Panc1 (cell line): ENCODE measurements around the gene IL18. TPM values are rescaled to one million over a fixed set of nuclear protein-coding genes. Genes with fewer than 3 reads are reported as not detected.
"Not testable (repeated sequence)": the region's sequence is repeated elsewhere in the genome, so short reads cannot be mapped to it uniquely, and the experiment has no call there.

Experiments
- ATAC-seq: fragments of 200-7000 bp; cut with Tn5 transposase; 2 replicates; pipeline ENCODE4 v1.9.1; 2020; ENCODE audit warnings: mild to moderate bottlenecking, moderate library complexity
- BruUV-seq: library from RNA; stranded (reverse); fragments of 400-500 nt; replicated peaks from 2 replicates; lab custom pipeline; 2021; lab: Mats Ljungman, UMichigan
- CTCF ChIA-PET: fragments of 300-600 bp; sonication (Branson Sonifier 250); formaldehyde crosslinking; loops from one replicate; lab custom pipeline; 2022; ENCODE audit warnings: antibody characterized with exemption; lab: Charles Lee
- POLR2A ChIA-PET: fragments of 300-600 bp; sonication (Branson Sonifier 250); formaldehyde crosslinking; loops from one replicate; lab custom pipeline; 2022; ENCODE audit warnings: antibody characterized with exemption; lab: Charles Lee
- DNase-seq: peaks from one replicate; pipeline ENCODE4 v3.0.0-alpha.2; 2010; ENCODE audit warnings: low read depth, low spot score
- H3K27ac ChIP-seq: 2 replicates; pipeline ENCODE4 v1.5.1; 2011; ENCODE audit warnings: mild to moderate bottlenecking, low read length, inconsistent platforms
- H3K27me3 ChIP-seq: fragments of 200-500 bp; sonication (Bioruptor generic); 2 replicates; pipeline ENCODE4 v1.6.0; 2014; ENCODE audit warnings: low read length, inconsistent platforms; ENCODE audit not compliant: control insufficient read depth, insufficient read depth
- H3K36me3 ChIP-seq: fragments of 200-500 bp; sonication (Bioruptor generic); 2 replicates; pipeline ENCODE4 v1.5.1; 2014; ENCODE audit warnings: inconsistent platforms, mild to moderate bottlenecking, low read length, moderate library complexity; ENCODE audit not compliant: control insufficient read depth, insufficient read depth
- H3K4me1 ChIP-seq: 2 replicates; pipeline ENCODE4 v1.5.1; 2011; ENCODE audit warnings: inconsistent platforms, mild to moderate bottlenecking, low read length, moderate library complexity; ENCODE audit not compliant: control insufficient read depth, insufficient read depth
- H3K4me3 ChIP-seq, 2 experiments: 2 replicates each; pipeline ENCODE4 v1.5.1; 2011 to 2012; ENCODE audit warnings: low read depth in 2 of 2, low read length in 2 of 2, mild to moderate bottlenecking in 2 of 2, inconsistent platforms in 1 of 2, moderate library complexity in 1 of 2
- H3K9me3 ChIP-seq: fragments of 200-500 bp; sonication (Bioruptor generic); 2 replicates; pipeline ENCODE4 v1.5.1; 2014; ENCODE audit warnings: low read depth, mild to moderate bottlenecking, inconsistent platforms, low read length, moderate library complexity; ENCODE audit not compliant: control insufficient read depth, insufficient read depth
- POLR2AphosphoS5 ChIP-seq: IDR thresholded peaks from 2 replicates; pipeline ENCODE4 v1.6.1; 2012; ENCODE audit warnings: mild to moderate bottlenecking, low read depth, low read length, moderate library complexity
- REST ChIP-seq, 2 experiments: IDR thresholded peaks; 2 replicates each; pipeline ENCODE4 v1.6.1; 2011 to 2012; ENCODE audit warnings: low read depth in 2 of 2, control low read depth in 1 of 2, low read length in 1 of 2, mild to moderate bottlenecking in 1 of 2, moderate library complexity in 1 of 2; ENCODE audit not compliant: insufficient read depth in 1 of 2
- SIN3A ChIP-seq: IDR thresholded peaks from 2 replicates; pipeline ENCODE4 v1.6.1; 2012; ENCODE audit warnings: low read depth, mild to moderate bottlenecking, low read length, moderate library complexity, borderline replicate concordance; ENCODE audit not compliant: insufficient read depth
- TCF7L2 ChIP-seq: IDR thresholded peaks from 2 replicates; pipeline ENCODE4 v1.6.1; 2011; ENCODE audit warnings: mild to moderate bottlenecking, low read depth, low read length, inconsistent platforms
- in situ Hi-C: cut with HindIII; loops from 2 replicates; pipeline ENCODE4 v1.10.0; 2016; ENCODE audit warnings: low sequenced_read_pairs, low pct_unique_long_range_greater_than_20kb
- intact Hi-C: fragments of 100-400 bp; cut with micrococcal nuclease; formaldehyde crosslinking; loops from one replicate; pipeline ENCODE4 v1.10.0; 2022; ENCODE audit not compliant: unreplicated experiment
- total RNA-seq: library from RNA; stranded (reverse); gene quantifications from one replicate; pipeline ENCODE4 v1.2.1, GENCODE V29; 2021; ENCODE audit not compliant: unreplicated experiment
- TF ChIP-seq, protein P1 (sequence below): fragments of 450-650 bp; IDR thresholded peaks from 2 replicates; pipeline ENCODE4 v1.5.1; 2017; ENCODE audit warnings: mild to moderate bottlenecking

IL18 gene
- total RNA-seq, 1 experiment from 2014 or later = 22.5 TPM

DNA sequence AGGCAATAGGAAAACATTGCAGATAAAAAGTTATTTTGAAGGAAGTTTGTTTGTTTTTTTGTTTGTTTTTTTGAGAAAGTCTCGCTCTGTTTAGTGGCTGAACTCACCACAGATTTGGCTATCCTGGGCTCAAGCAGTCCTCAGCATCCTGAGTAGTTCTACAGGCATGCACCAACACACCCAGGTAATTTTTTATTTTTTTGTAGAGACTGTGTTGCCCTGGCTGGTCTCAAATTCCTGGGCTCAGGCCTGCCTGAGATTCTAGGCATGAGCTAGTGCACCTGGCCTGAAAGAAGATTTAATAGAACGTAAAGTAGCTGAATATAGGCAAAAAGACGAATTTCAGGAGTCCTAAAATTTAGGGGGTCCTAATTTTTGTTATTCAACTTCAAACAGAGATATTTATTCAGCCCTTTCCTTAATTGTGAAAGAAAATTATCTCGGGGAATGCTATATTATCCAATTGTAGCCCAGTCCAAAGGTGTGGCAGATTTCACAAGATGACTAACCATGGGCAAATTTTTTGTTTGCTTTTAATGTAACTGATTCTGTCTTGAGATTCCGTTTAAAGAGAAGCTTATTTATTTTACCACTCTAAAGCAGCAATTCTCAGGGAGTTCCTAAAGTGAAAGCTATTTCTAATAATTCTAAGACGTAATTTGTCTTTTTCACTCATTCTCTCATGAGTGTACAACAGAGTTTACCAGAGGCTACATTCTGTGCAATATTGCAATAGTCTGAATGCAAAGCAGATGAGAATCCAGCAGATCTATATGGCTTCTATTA, 940 bp downstream of the IL18 start:
- TF ChIP-seq REST (IDR thresholded peaks at IDR 0.05; ENCODE audit: insufficient read depth in 1 of 2, low read depth in 2 of 2, low read length in 1 of 2) (no peak), POLR2AphosphoS5 (no peak), TCF7L2 (no peak), SIN3A (no peak)
- TF ChIP-seq, protein P1, sequence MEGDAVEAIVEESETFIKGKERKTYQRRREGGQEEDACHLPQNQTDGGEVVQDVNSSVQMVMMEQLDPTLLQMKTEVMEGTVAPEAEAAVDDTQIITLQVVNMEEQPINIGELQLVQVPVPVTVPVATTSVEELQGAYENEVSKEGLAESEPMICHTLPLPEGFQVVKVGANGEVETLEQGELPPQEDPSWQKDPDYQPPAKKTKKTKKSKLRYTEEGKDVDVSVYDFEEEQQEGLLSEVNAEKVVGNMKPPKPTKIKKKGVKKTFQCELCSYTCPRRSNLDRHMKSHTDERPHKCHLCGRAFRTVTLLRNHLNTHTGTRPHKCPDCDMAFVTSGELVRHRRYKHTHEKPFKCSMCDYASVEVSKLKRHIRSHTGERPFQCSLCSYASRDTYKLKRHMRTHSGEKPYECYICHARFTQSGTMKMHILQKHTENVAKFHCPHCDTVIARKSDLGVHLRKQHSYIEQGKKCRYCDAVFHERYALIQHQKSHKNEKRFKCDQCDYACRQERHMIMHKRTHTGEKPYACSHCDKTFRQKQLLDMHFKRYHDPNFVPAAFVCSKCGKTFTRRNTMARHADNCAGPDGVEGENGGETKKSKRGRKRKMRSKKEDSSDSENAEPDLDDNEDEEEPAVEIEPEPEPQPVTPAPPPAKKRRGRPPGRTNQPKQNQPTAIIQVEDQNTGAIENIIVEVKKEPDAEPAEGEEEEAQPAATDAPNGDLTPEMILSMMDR = no peak
- POLR2A ChIA-PET = no interaction called here
- ATAC-seq = 0 out of 2 replicates have a peak, but pooled peaks have one; percentile 10

DNA sequence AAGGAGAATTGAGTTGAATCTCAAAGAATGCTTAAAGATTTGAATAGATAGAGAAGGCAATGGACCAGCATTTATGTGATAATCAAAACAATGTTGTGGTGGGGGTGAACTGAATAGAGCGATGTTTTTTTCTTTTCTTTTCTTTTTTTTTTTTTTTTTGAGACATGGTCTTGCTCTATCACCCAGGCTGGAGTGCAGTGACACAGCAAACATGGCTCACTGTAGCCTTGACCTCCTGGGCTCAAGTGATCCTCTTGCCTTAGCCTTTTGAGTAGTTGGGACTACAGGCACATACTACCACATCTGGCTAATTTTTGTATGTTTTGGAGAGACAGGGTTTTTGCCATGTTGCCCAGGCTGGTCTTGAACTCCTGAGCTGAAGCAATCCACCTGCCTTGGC, 1.7 kb downstream of the IL18 start:
- H3K27ac ChIP-seq = peak overlapping the region; percentile 79
- H3K9me3 ChIP-seq, H3K27me3 ChIP-seq, BruUV-seq, in situ Hi-C loops, DNase-seq, POLR2A ChIA-PET, H3K36me3 ChIP-seq, ATAC-seq: not testable (repeated sequence)
- intact Hi-C loops = loop anchor here (5.0 kb wide), 1 partner anchor 45 kb away; no protein-coding TSS in a partner anchor
- H3K4me1 ChIP-seq = peaks cover 55% of the 10 kb centered on the region
- CTCF ChIA-PET = interaction anchor here (1.0 kb wide), 1 partner anchor 57 kb away, joined by 3 read pairs; no protein-coding TSS in a partner anchor
- H3K4me3 ChIP-seq = peak overlapping the region in 1 of 2 experiments; percentile 77; a peak in 2 of 4 replicates

More for the DNA sequence above, 940 bp downstream of the IL18 start:
- intact Hi-C loops = loop anchor here (5.0 kb wide), 1 partner anchor 46 kb away; no protein-coding TSS in a partner anchor
- in situ Hi-C loops = no loop called here
- no TSS peak for BruUV-seq
- DNase-seq = no peak
- H3K4me3 ChIP-seq = peak overlapping the region; percentile 49 to 77
- H3K4me1 ChIP-seq = peaks cover 48% of the 10 kb centered on the region
- no peaks in the 10 kb centered on the region for H3K36me3 ChIP-seq
- H3K27me3 ChIP-seq = no peaks in the 10 kb centered on the region
- no peaks in the 10 kb centered on the region for H3K9me3 ChIP-seq
- CTCF ChIA-PET = interaction anchor here (0.5 to 1.0 kb wide), 2 partner anchors 50 to 56 kb away, joined by 3 read pairs; no protein-coding TSS in a partner anchor
- H3K27ac ChIP-seq = peak overlapping the region; percentile 79

DNA sequence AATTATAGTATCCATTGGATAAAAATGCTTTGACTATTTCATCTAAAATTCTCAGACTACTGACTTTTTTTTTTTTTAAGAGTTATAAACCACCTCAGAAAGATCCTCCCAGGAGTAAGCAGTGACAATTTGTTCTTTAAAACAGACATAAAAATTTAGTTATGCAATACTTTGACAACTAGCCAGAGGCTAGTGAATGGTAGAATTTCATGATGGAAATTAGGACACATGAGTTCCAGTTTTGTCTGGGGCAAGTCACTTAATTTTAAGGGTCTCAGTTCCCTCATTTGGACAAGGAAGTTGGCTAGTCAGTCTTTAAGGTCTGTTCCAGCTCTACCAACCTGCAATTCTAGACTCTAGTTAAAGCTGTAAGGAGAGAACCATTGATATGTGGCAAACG, 2.9 kb downstream of the IL18 start:
- H3K36me3 ChIP-seq = no peaks in the 10 kb centered on the region
- no peaks in the 10 kb centered on the region for H3K9me3 ChIP-seq
- DNase-seq (no peak), ATAC-seq (no peak)
- H3K4me1 ChIP-seq = peaks cover 59% of the 10 kb centered on the region
- ChIA-PET POLR2A (no interaction called here), CTCF (no interaction called here)
- TF ChIP-seq, protein P1 = no peak
- TF ChIP-seq TCF7L2 (no peak), POLR2AphosphoS5 (no peak), SIN3A (no peak), REST (IDR thresholded peaks at IDR 0.05; ENCODE audit: insufficient read depth in 1 of 2, low read depth in 2 of 2, low read length in 1 of 2) (no peak)
- peak overlapping the region; percentile 19 for H3K27ac ChIP-seq
- peak overlapping the region in 1 of 2 experiments; percentile 7; a peak in 1 of 4 replicates for H3K4me3 ChIP-seq
- no peaks in the 10 kb centered on the region for H3K27me3 ChIP-seq
- no TSS peak for BruUV-seq
- in situ Hi-C loops (no loop called here), intact Hi-C loops (loop anchor here (5.0 kb wide), 1 partner anchor 44 kb away; no protein-coding TSS in a partner anchor)
